Ovary (tissue), 9 donors: ENCODE data around the gene STARD6. TPM values are rescaled to one million over a fixed set of nuclear protein-coding genes. Genes with fewer than 3 reads are reported as not detected.

Experiments used
- DNase-seq, 5 donors: peaks; one replicate each; pipeline ENCODE4 v3.0.0-alpha.2; 2019 to 2020
- H3K27ac ChIP-seq, 2 donors: fragments of 200-600 bp; one replicate each; pipeline versions ENCODE4 v1.5.1 to v1.8.0; 2019 to 2022
- H3K27me3 ChIP-seq: fragments of 200-600 bp; one replicate; pipeline ENCODE4 v1.8.0; 2022
- H3K36me3 ChIP-seq: fragments of 200-600 bp; sonication (generic); one replicate; pipeline ENCODE4 v1.5.1; 2019
- H3K4me1 ChIP-seq: one replicate; pipeline ENCODE4 v1.8.1; 2013; ENCODE audit warnings: mild to moderate bottlenecking, moderate library complexity; ENCODE audit not compliant: insufficient read depth
- H3K4me3 ChIP-seq: fragments of 200-600 bp; sonication (generic); one replicate; pipeline ENCODE4 v1.5.1; 2017
- H3K9me3 ChIP-seq, 2 donors: fragments of 200-600 bp in 1 of 2; sonication (generic) in 1 of 2; one replicate each; pipeline versions ENCODE4 v1.5.1 to v1.8.1; 2013 to 2019; ENCODE audit warnings: mild to moderate bottlenecking in 1 of 2, moderate library complexity in 1 of 2
- EP300 ChIP-seq: sonication (generic); formaldehyde crosslinking; IDR thresholded peaks from one replicate; pipeline ENCODE4 v1.6.1; 2017; ENCODE audit warnings: antibody characterized with exemption
- POLR2A ChIP-seq: fragments of 450-650 bp; IDR thresholded peaks from one replicate; pipeline ENCODE4 v1.6.1; 2017; ENCODE audit warnings: antibody characterized with exemption, mild to moderate bottlenecking, moderate library complexity
- WGBS, 3 donors: extraction: QIAGEN DNeasy Blood & Tissue Kit in 1 of 3; methylation state at CpG; one replicate each; pipeline versions ENCODE4 v1.1.5 to v1.1.7; 2013 to 2017; 5-methylcytosine and 5-hydroxymethylcytosine counted together
- intact Hi-C, 4 donors: fragments of 100-400 bp; cut with DNase I; formaldehyde crosslinking; loops; one replicate each; pipeline versions ENCODE4 v1.11.0 to v1.15.1; 2022 to 2023
- polyA plus RNA-seq, 2 donors: library from polyadenylated mRNA; stranded (reverse); fragments of 200-250 nt in 1 of 2; fragments of 350-450 nt in 1 of 2; fragmentation: Illumina TruSeq in 1 of 2; extraction: RNeasy Lipid Tissue Mini Kit (QIAGEN cat#74804) in 1 of 2; gene quantifications; one replicate each; pipeline ENCODE4 v1.2.3, GENCODE V29; 2013 to 2014
- total RNA-seq, 7 donors: library from RNA; depleted of rRNA in 2 of 7; stranded (reverse); fragments of >200 nt in 2 of 7; fragmentation: NEBNext Ultra II Directional in 3 of 7; extraction: Animal tissue kit (Norgen Biotek cat#: 25700) in 3 of 7; gene quantifications; one replicate each; pipeline versions ENCODE4 v1.1.0 to v1.2.4, GENCODE V29; 2016 to 2023
- TF ChIP-seq, protein P1 (sequence below), 3 donors: fragments of 450-650 bp in 2 of 3; fragments of 200-600 bp in 1 of 3; IDR thresholded peaks; one replicate each; pipeline versions ENCODE4 v1.5.1 to v1.8.0; 2016 to 2022; ENCODE audit warnings: antibody characterized with exemption in 3 of 3, mild to moderate bottlenecking in 1 of 3
- donor health status: DM: no; HTN: no; CAD: no; lungs with moderate emphysema.
- donor health status: DM: no; HTN: no; CAD: no.
- donor health status: Bipolar disorder and iron deficiency.
- donor health status: DM: yes; HTN: yes; CAD: no.
- donor health status: DM: no; HTN: no; CAD: no.
- donor health status: DM: yes; HTN: yes; CAD: no.

STARD6 gene
- total and polyA plus RNA-seq, 9 donors: not detected

DNA sequence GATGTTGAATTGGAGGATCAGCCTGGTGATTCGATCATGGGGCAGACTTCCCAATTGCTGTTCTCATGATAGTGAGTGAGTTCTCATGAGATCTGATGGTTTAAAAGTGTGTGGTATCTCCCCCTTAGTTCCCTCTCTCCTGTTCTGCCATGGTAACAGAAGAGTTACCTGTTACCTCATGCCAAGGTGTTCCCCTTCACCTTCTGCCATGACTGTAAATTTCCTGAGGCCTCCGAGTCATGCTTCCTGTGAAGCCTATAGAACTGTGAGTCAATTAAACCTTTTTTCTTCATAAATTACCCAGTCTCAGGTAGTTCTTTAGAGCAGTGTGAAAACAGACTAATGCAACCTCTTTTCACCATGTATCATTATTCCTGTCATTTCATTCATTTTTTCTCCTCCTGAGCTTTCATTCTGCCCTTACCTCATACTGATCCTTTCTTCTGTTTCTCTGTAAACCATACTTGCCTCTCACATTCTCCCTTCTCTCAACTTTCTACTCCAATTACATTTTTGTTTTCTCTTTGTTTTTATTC lies 22.0 kb downstream of the STARD6 start:
- no peaks in the 10 kb centered on the region for H3K27me3 ChIP-seq
- TF ChIP-seq POLR2A: no peak
- WGBS, 3 donors: 83 to 93% (median 91%) methylated on average over 2 of the region's 2 CpGs

DNA sequence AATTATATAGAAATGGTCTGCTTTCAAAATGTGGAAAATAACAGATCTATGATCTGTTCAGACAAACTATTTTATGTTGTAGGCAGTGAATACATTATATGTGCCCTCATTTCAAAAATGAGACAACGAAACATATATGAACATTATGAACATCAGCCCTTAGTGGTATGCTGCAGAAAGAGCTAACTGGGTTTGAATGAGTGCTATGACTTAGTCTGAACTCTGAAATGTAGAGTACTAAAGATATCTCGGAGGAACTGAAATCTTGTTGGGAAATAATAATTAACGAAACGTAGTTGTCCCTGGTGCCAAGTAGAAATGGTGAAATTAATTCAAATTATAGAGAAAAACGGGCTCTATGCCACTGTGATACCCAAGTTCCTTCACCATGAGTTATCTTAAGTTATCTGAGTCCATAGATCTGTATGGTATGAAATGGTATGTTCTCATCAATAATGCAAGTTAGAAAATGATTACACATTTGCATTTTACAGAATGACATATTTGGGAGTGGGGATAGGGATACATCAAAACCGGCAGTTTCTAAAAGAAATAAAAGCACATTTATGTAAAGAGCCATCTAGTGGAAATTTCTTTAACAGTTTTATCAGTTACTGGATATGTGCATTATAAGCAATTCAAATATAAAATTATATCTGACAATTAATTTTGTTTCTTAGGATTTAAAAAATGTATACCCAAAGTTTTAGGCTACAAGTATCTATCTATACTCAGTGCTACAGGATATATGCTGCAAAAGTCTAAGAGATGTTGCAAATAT lies 26.7 kb downstream of the STARD6 start:
- WGBS, 3 donors: 70 to 74% (median 71%) methylated on average over 6 of the region's 6 CpGs
- Histone ChIP-seq H3K4me3 (no peak overlapping the region), H3K4me1 (no peaks in the 10 kb centered on the region), H3K27me3 (no peaks in the 10 kb centered on the region), H3K36me3 (no peaks in the 10 kb centered on the region), H3K27ac (no peak overlapping the region), H3K9me3 (no peaks in the 10 kb centered on the region)
- intact Hi-C loops: no loop called here
- no peak for DNase-seq
- TF ChIP-seq EP300 (no peak), POLR2A (no peak)
- TF ChIP-seq, protein P1, sequence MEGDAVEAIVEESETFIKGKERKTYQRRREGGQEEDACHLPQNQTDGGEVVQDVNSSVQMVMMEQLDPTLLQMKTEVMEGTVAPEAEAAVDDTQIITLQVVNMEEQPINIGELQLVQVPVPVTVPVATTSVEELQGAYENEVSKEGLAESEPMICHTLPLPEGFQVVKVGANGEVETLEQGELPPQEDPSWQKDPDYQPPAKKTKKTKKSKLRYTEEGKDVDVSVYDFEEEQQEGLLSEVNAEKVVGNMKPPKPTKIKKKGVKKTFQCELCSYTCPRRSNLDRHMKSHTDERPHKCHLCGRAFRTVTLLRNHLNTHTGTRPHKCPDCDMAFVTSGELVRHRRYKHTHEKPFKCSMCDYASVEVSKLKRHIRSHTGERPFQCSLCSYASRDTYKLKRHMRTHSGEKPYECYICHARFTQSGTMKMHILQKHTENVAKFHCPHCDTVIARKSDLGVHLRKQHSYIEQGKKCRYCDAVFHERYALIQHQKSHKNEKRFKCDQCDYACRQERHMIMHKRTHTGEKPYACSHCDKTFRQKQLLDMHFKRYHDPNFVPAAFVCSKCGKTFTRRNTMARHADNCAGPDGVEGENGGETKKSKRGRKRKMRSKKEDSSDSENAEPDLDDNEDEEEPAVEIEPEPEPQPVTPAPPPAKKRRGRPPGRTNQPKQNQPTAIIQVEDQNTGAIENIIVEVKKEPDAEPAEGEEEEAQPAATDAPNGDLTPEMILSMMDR (IDR thresholded peaks at IDR 0.05): no peak

More for the DNA sequence above, 22.0 kb downstream of the STARD6 start:
- no peak for DNase-seq
- Histone ChIP-seq H3K36me3 (no peaks in the 10 kb centered on the region), H3K27ac (no peak overlapping the region), H3K4me1 (no peaks in the 10 kb centered on the region), H3K4me3 (no peak overlapping the region), H3K9me3 (no peaks in the 10 kb centered on the region)
- intact Hi-C loops: no loop called here

DNA sequence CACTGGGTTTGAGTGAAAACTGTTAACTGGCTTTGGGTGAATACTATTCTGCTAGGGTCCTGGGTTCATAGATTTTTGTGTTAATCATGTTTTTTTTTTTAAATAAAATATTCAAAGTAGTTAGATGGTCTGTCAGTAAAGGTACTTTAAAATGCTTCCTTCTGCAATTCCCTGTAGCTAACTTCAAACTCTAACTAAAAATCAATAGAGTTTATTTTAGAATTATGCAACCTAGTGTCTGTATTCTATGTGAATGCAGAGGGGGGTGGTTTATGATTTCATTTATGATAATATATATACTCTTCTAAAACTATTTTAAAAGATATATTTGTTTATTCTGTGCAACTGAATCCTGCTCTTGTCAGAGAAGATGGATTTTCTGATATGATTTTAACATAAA lies 27.9 kb downstream of the STARD6 start:
- no peak for DNase-seq
- TF ChIP-seq, protein P1 (IDR thresholded peaks at IDR 0.05): no peak
- TF ChIP-seq POLR2A: no peak
- TF ChIP-seq EP300: no peak
- H3K36me3 ChIP-seq: no peaks in the 10 kb centered on the region
- no peaks in the 10 kb centered on the region for H3K9me3 ChIP-seq
- intact Hi-C loops: no loop called here
- no peak overlapping the region for H3K4me3 ChIP-seq
- no peaks in the 10 kb centered on the region for H3K4me1 ChIP-seq
- no peak overlapping the region for H3K27ac ChIP-seq
- H3K27me3 ChIP-seq: no peaks in the 10 kb centered on the region

DNA sequence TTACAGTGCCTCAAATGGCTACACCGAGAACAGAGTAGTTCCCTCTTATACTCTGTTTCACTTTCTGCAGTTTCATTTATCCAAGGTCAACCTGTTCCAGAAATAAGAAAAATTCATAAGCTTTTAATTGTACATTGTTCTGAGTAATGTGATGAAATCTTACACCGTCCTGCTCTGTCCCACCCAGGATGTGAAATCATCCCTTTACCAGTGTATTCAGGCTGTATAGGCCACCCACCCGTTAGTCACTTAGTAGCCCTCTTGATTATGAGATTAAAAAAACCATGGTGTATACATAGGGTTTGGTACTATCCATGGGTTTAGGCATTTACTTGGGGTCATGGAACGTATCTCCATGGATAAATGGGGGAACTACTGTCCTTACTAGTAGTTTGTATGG lies 29.8 kb downstream of the STARD6 start:
- H3K36me3 ChIP-seq: no peaks in the 10 kb centered on the region
- no peaks in the 10 kb centered on the region for H3K4me1 ChIP-seq
- H3K27me3 ChIP-seq: no peaks in the 10 kb centered on the region
- no peak overlapping the region for H3K27ac ChIP-seq
- TF ChIP-seq, protein P1 (IDR thresholded peaks at IDR 0.05): no peak
- H3K4me3 ChIP-seq: no peak overlapping the region
- no peaks in the 10 kb centered on the region for H3K9me3 ChIP-seq
- no peak for DNase-seq
- intact Hi-C loops: no loop called here
- WGBS, 3 donors: 72 to 79% (median 76%) methylated on average over 4 of the region's 4 CpGs

DNA sequence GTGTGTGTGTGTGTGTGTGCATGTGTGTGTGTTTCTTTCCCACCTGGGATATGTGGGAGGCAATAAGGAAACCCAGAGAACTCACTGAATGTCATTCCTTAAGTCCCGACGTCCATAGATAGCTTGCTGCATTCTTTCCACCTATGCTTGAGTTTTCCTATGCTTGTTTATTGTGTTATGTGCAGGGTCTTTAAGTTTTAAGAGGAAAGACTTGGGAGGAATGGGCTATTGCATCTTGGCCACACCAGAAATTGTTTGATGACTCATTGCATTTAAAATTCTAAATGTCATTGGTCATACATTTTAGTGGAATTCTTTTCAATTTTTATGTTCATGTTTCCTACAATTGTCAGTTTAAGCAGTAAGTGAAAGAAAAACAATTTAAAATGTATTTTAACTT lies 33.7 kb downstream of the STARD6 start:
- Histone ChIP-seq H3K27ac (no peak overlapping the region), H3K27me3 (no peaks in the 10 kb centered on the region), H3K36me3 (no peaks in the 10 kb centered on the region), H3K4me1 (no peaks in the 10 kb centered on the region), H3K9me3 (no peaks in the 10 kb centered on the region), H3K4me3 (no peak overlapping the region)
- 60 to 81% (median 79%) methylated on average over 2 of the region's 2 CpGs for WGBS, 3 donors
- intact Hi-C loops: no loop called here
- TF ChIP-seq, protein P1 (IDR thresholded peaks at IDR 0.05): no peak
- TF ChIP-seq POLR2A: no peak
- TF ChIP-seq EP300: no peak
- DNase-seq: no peak
